Inferior parietal cortex (tissue), 1 donor: ENCODE results near the gene COBL.
A peak's percentile ranks its signal among the peaks of the same experiment; 100 is the strongest.

Experiments
- DNase-seq: peaks from one replicate; pipeline ENCODE4 v3.0.0-alpha.2; 2016; ENCODE audit errors: extremely low spot score

Gene COBL

GRCh38 chr7:51316666-51317581, at the start of gene COBL:
TSS of gene COBL (minus strand) at chr7:51316809. CDS start at chr7:51316633, 176 bp downstream.
- DNase-seq: peak; percentile 10

GRCh38 chr7:51366172-51366728, 49.6 kb upstream of the COBL start:
- DNase-seq: no peak

GRCh38 chr7:51357821-51358220, 41.2 kb upstream of the COBL start:
- DNase-seq: no peak

- no peak for DNase-seq
Observed at GRCh38 chr7:51356849-51357516, 40.4 kb upstream of the COBL start.

GRCh38 chr7:51354897-51355296, 38.3 kb upstream of the COBL start:
- no peak for DNase-seq

GRCh38 chr7:51354434-51354833, 37.8 kb upstream of the COBL start:
- no peak for DNase-seq

- no peak for DNase-seq
Observed at GRCh38 chr7:51352174-51353100, 35.8 kb upstream of the COBL start.

GRCh38 chr7:51351661-51352060, 35.1 kb upstream of the COBL start:
- no peak for DNase-seq

- DNase-seq: no peak
Observed at GRCh38 chr7:51350546-51350896, 33.9 kb upstream of the COBL start.

- no peak for DNase-seq
Observed at GRCh38 chr7:51349820-51350545, 33.4 kb upstream of the COBL start.

- DNase-seq: no peak
Observed at GRCh38 chr7:51346126-51346525, 29.5 kb upstream of the COBL start.

- no peak for DNase-seq
Observed at GRCh38 chr7:51344406-51345138, 28.0 kb upstream of the COBL start.

GRCh38 chr7:51340936-51341335, 24.3 kb upstream of the COBL start:
- DNase-seq: no peak

GRCh38 chr7:51340029-51340838, 23.6 kb upstream of the COBL start:
- DNase-seq: no peak

- no peak for DNase-seq
Observed at GRCh38 chr7:51335057-51335456, 18.4 kb upstream of the COBL start.

- DNase-seq: no peak
Observed at GRCh38 chr7:51329696-51330263, 13.2 kb upstream of the COBL start.

GRCh38 chr7:51328351-51328801, 11.8 kb upstream of the COBL start:
- no peak for DNase-seq

GRCh38 chr7:51327287-51327717, 10.7 kb upstream of the COBL start:
- no peak for DNase-seq
